K562 (cell line): ENCODE results near the gene ZNF366.

ENCODE experiments used
- BHLHE40 ChIP-seq: IDR thresholded peaks from 2 replicates; pipeline ENCODE4 v1.6.1; 2011; ENCODE audit warnings: low read length, improper control_type of control experiment
- ETV5 ChIP-seq: sonication (generic); formaldehyde crosslinking; IDR thresholded peaks from 2 replicates; pipeline ENCODE4 v1.4.0; 2020; ENCODE audit warnings: low read depth, mild to moderate bottlenecking, missing genetic modification reagents
- FOXK2 ChIP-seq, 2 experiments: fragments of 450-650 bp; IDR thresholded peaks in 1 of 2; conservative IDR thresholded peaks in 1 of 2; 2 replicates each; pipeline ENCODE4 v1.6.1; 2016; ENCODE audit warnings: low read depth in 2 of 2, mild to moderate bottlenecking in 1 of 2
- RAD21 ChIP-seq, 2 experiments: fragments of 250-450 bp in 1 of 2; fragments of 450-650 bp in 1 of 2; sonication (Bioruptor Pico) in 1 of 2; formaldehyde crosslinking in 1 of 2; IDR thresholded peaks in 1 of 2; conservative IDR thresholded peaks in 1 of 2; 2 replicates each; pipeline versions ENCODE4 v1.4.0 to v1.8.0; 2020 to 2022; ENCODE audit warnings: mild to moderate bottlenecking in 2 of 2, moderate library complexity in 1 of 2
- TF ChIP-seq, protein P1 (sequence below), 3 experiments: IDR thresholded peaks in 2 of 3; conservative IDR thresholded peaks in 1 of 3; 2 replicates each; pipeline ENCODE4 v1.5.1; 2011 to 2012; ENCODE audit warnings: low read length in 3 of 3, mild to moderate bottlenecking in 3 of 3, control low read depth in 2 of 3, improper control_type of control experiment in 1 of 3, inconsistent platforms in 1 of 3, low read depth in 1 of 3, mixed read lengths in 1 of 3, moderate library complexity in 1 of 3; ENCODE audit not compliant: insufficient read depth in 2 of 3
- TF ChIP-seq, protein P2 (sequence below): sonication (generic); formaldehyde crosslinking; IDR thresholded peaks from 2 replicates; pipeline ENCODE4 v1.8.1; 2022; ENCODE audit warnings: missing genetic modification reagents

DNA sequence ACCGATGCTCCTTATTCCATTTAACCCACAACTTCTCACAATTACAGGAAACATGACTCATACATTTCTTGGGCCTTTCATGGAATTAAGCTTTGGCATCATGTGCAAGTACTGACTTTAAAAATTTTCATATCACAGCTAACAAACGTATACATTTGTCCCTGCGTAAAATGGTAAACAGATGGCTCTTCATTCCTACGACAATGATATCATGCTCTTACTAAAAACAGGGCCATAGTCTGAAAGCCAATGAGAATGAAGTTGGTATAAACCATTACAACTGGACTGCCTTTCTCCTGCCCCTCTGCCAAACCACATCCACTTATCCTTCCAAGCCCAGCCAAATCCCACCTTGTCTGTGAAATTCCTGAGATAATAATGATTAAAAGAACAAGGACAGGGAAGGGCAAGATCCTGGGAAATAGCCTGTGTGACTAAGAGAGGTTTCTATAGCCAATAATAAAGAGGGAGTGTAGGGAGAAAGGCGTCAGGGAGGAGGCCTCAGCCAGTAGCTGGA is 44.9 kb upstream of the ZNF366 start:
- TF ChIP-seq FOXK2 (conservative IDR thresholded peaks at IDR 0.05 in 1 of 2, IDR thresholded peaks at IDR 0.05 in 1 of 2; ENCODE audit: low read depth in 2 of 2) (no peak), ETV5 (CRISPR knock-in tag) (no peak), BHLHE40 (no peak), RAD21 (CRISPR knock-in tag; conservative IDR thresholded peaks at IDR 0.05 in 1 of 2, IDR thresholded peaks at IDR 0.05 in 1 of 2) (no peak)
- TF ChIP-seq, protein P1, sequence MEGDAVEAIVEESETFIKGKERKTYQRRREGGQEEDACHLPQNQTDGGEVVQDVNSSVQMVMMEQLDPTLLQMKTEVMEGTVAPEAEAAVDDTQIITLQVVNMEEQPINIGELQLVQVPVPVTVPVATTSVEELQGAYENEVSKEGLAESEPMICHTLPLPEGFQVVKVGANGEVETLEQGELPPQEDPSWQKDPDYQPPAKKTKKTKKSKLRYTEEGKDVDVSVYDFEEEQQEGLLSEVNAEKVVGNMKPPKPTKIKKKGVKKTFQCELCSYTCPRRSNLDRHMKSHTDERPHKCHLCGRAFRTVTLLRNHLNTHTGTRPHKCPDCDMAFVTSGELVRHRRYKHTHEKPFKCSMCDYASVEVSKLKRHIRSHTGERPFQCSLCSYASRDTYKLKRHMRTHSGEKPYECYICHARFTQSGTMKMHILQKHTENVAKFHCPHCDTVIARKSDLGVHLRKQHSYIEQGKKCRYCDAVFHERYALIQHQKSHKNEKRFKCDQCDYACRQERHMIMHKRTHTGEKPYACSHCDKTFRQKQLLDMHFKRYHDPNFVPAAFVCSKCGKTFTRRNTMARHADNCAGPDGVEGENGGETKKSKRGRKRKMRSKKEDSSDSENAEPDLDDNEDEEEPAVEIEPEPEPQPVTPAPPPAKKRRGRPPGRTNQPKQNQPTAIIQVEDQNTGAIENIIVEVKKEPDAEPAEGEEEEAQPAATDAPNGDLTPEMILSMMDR (IDR thresholded peaks at IDR 0.05 in 2 of 3, conservative IDR thresholded peaks at IDR 0.05 in 1 of 3; ENCODE audit: insufficient read depth in 2 of 3, low read depth in 1 of 3, low read length in 3 of 3): no peak
- TF ChIP-seq, protein P2, sequence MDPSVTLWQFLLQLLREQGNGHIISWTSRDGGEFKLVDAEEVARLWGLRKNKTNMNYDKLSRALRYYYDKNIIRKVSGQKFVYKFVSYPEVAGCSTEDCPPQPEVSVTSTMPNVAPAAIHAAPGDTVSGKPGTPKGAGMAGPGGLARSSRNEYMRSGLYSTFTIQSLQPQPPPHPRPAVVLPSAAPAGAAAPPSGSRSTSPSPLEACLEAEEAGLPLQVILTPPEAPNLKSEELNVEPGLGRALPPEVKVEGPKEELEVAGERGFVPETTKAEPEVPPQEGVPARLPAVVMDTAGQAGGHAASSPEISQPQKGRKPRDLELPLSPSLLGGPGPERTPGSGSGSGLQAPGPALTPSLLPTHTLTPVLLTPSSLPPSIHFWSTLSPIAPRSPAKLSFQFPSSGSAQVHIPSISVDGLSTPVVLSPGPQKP (CRISPR knock-in tag): no peak
